IMR-90 (cell line): ENCODE data around the gene TMEM130. TPM values are rescaled to one million over a fixed set of nuclear protein-coding genes. Genes with fewer than 3 reads are reported as not detected.

Experiments
- ATAC-seq: fragments of 200-7000 bp; cut with Tn5 transposase; 2 replicates; pipeline ENCODE4 v1.9.1; 2020; ENCODE audit warnings: low read depth, mild to moderate bottlenecking, moderate library complexity
- BruUV-seq: library from RNA; stranded (reverse); fragments of 400-500 nt; replicated peaks from 2 replicates; lab custom pipeline; 2021; lab: Mats Ljungman, UMichigan
- CTCF ChIA-PET: fragments of 300-600 bp; formaldehyde crosslinking; extraction: SDS; loops from one replicate; lab custom pipeline; 2021; ENCODE audit warnings: antibody characterized with exemption; lab: Yijun Ruan, JAX
- POLR2A ChIA-PET: fragments of 300-600 bp; sonication (Branson Sonifier 250); formaldehyde crosslinking; loops from one replicate; lab custom pipeline; 2022; ENCODE audit warnings: antibody characterized with exemption; ENCODE audit not compliant: unreplicated experiment; lab: Charles Lee
- DNase-seq: peaks from one replicate; pipeline ENCODE4 v3.0.0; 2013
- H2AFZ ChIP-seq: replicated peaks from 2 replicates; pipeline ENCODE3; 2013; ENCODE audit warnings: low read length, mild to moderate bottlenecking; ENCODE audit not compliant: poor library complexity
- H2AK5ac ChIP-seq: 2 replicates; pipeline ENCODE4 v1.6.1; 2013; ENCODE audit warnings: low read depth, low read length, inconsistent platforms
- H2AK9ac ChIP-seq: replicated peaks from 2 replicates; pipeline ENCODE3; 2013; ENCODE audit warnings: mild to moderate bottlenecking, low read depth, low read length, moderate library complexity; ENCODE audit not compliant: poor library complexity
- H2BK120ac ChIP-seq: 2 replicates; pipeline ENCODE4 v1.6.1; 2013; ENCODE audit warnings: low read depth, low read length, inconsistent platforms
- H2BK15ac ChIP-seq: 3 replicates; pipeline ENCODE4 v1.6.1; 2013; ENCODE audit warnings: low read depth, low read length, inconsistent platforms
- H2BK20ac ChIP-seq: 2 replicates; pipeline ENCODE4 v1.6.1; 2013; ENCODE audit warnings: low read depth, mild to moderate bottlenecking, inconsistent platforms, low read length, moderate library complexity
- H2BK5ac ChIP-seq: 2 replicates; pipeline ENCODE4 v1.6.1; 2013; ENCODE audit warnings: mild to moderate bottlenecking, low read depth, low read length, inconsistent platforms; ENCODE audit not compliant: poor library complexity, severe bottlenecking
- H3K14ac ChIP-seq: replicated peaks from 2 replicates; pipeline ENCODE4 v1.6.1; 2013; ENCODE audit warnings: low read depth, low read length, inconsistent platforms
- H3K18ac ChIP-seq: 2 replicates; pipeline ENCODE4 v1.6.1; 2013; ENCODE audit warnings: low read depth, low read length, control low read depth
- H3K23ac ChIP-seq: 2 replicates; pipeline ENCODE4 v1.6.1; 2013; ENCODE audit warnings: low read depth, low read length, inconsistent platforms
- H3K27ac ChIP-seq: 2 replicates; pipeline ENCODE4 v1.5.1; 2013; ENCODE audit warnings: mild to moderate bottlenecking, control low read depth, low read length; ENCODE audit not compliant: insufficient read depth
- H3K27me3 ChIP-seq: 2 replicates; pipeline ENCODE4 v1.6.1; 2013; ENCODE audit warnings: low read length; ENCODE audit not compliant: control insufficient read depth, insufficient read depth
- H3K36me3 ChIP-seq: 2 replicates; pipeline ENCODE4 v1.6.1; 2013; ENCODE audit warnings: low read length, mixed read lengths; ENCODE audit not compliant: control insufficient read depth, insufficient read depth
- H3K4ac ChIP-seq: 2 replicates; pipeline ENCODE4 v1.6.1; 2013; ENCODE audit warnings: low read depth, low read length, inconsistent platforms
- H3K4me1 ChIP-seq: 2 replicates; pipeline ENCODE4 v1.6.1; 2013; ENCODE audit warnings: low read length, mixed read lengths; ENCODE audit not compliant: control insufficient read depth, insufficient read depth
- H3K4me2 ChIP-seq: 2 replicates; pipeline ENCODE4 v1.6.1; 2013; ENCODE audit warnings: low read depth, mild to moderate bottlenecking, control low read depth, low read length, moderate library complexity
- H3K4me3 ChIP-seq: 2 replicates; pipeline ENCODE4 v1.5.1; 2013; ENCODE audit warnings: low read depth, mild to moderate bottlenecking, control low read depth, low read length, moderate library complexity; ENCODE audit not compliant: insufficient read depth
- H3K56ac ChIP-seq: 2 replicates; pipeline ENCODE4 v1.6.1; 2013; ENCODE audit warnings: low read length, inconsistent platforms; ENCODE audit not compliant: insufficient read depth; ENCODE audit errors: extremely low read depth
- H3K79me1 ChIP-seq, 2 experiments: 2 replicates each; pipeline ENCODE4 v1.6.1; 2013; ENCODE audit warnings: low read length in 2 of 2, inconsistent platforms in 1 of 2, low read depth in 1 of 2
- H3K9ac ChIP-seq: 2 replicates; pipeline ENCODE4 v1.6.1; 2013; ENCODE audit warnings: low read depth, low read length, control low read depth
- H3K9me1 ChIP-seq: 2 replicates; pipeline ENCODE4 v1.6.1; 2013; ENCODE audit warnings: low read length, inconsistent platforms; ENCODE audit not compliant: insufficient read depth
- H3K9me3 ChIP-seq: 2 replicates; pipeline ENCODE4 v1.6.1; 2013; ENCODE audit warnings: low read length; ENCODE audit not compliant: control insufficient read depth, insufficient read depth
- H4K20me1 ChIP-seq: 2 replicates; pipeline ENCODE4 v1.6.1; 2013; ENCODE audit warnings: low read length, inconsistent platforms; ENCODE audit not compliant: insufficient read depth
- H4K5ac ChIP-seq: 2 replicates; pipeline ENCODE4 v1.6.1; 2013; ENCODE audit warnings: mild to moderate bottlenecking, low read depth, low read length, control low read depth
- H4K8ac ChIP-seq, 2 experiments: 2 replicates each; pipeline ENCODE4 v1.6.1; 2013; ENCODE audit warnings: low read depth in 2 of 2, low read length in 2 of 2, control low read depth in 1 of 2, inconsistent platforms in 1 of 2
- H4K91ac ChIP-seq: 2 replicates; pipeline ENCODE4 v1.6.1; 2013; ENCODE audit warnings: low read depth, low read length, inconsistent platforms; ENCODE audit not compliant: insufficient read depth
- CEBPB ChIP-seq: IDR thresholded peaks from 2 replicates; pipeline ENCODE4 v1.6.1; 2012; ENCODE audit warnings: low read depth, low read length, improper control_type of control experiment
- CHD1 ChIP-seq: IDR thresholded peaks from 2 replicates; pipeline ENCODE4 v1.6.1; 2012; ENCODE audit warnings: low read depth, low read length, improper control_type of control experiment
- CTCF ChIP-seq: conservative IDR thresholded peaks from 2 replicates; pipeline ENCODE4 v1.5.1; 2012; ENCODE audit warnings: mild to moderate bottlenecking, low read depth, low read length, improper control_type of control experiment
- ELK1 ChIP-seq: fragments of 150-350 bp; IDR thresholded peaks from 2 replicates; pipeline ENCODE4 v1.6.1; 2016; ENCODE audit warnings: low read depth, mild to moderate bottlenecking, low read length, moderate library complexity, borderline replicate concordance
- FOS ChIP-seq: fragments of 150-350 bp; IDR thresholded peaks from 2 replicates; pipeline ENCODE4 v1.6.1; 2016; ENCODE audit warnings: low read depth, low read length
- MAZ ChIP-seq: IDR thresholded peaks from 2 replicates; pipeline ENCODE4 v1.6.1; 2012; ENCODE audit warnings: low read depth, mild to moderate bottlenecking, low read length, improper control_type of control experiment, moderate library complexity, borderline replicate concordance
- MXI1 ChIP-seq: IDR thresholded peaks from 2 replicates; pipeline ENCODE4 v1.6.1; 2012; ENCODE audit warnings: low read depth, mild to moderate bottlenecking, low read length, moderate library complexity, borderline replicate concordance
- NFE2L2 ChIP-seq: fragments of 150-350 bp; IDR thresholded peaks from 2 replicates; pipeline ENCODE4 v1.6.1; 2016; ENCODE audit warnings: low read depth, mild to moderate bottlenecking, low read length
- RFX5 ChIP-seq: IDR thresholded peaks from 2 replicates; pipeline ENCODE4 v1.8.0; 2012; ENCODE audit warnings: low read depth, mild to moderate bottlenecking, low read length, moderate library complexity
- SMC3 ChIP-seq: fragments of 150-350 bp; IDR thresholded peaks from 2 replicates; pipeline ENCODE4 v1.6.1; 2016; ENCODE audit warnings: low read depth, mild to moderate bottlenecking, antibody characterized with exemption, low read length, moderate library complexity
- USF2 ChIP-seq: fragments of 150-350 bp; IDR thresholded peaks from 2 replicates; pipeline ENCODE4 v1.6.1; 2017; ENCODE audit warnings: mild to moderate bottlenecking, antibody characterized with exemption, low read length, low read depth
- WGBS, 2 experiments: methylation state at CpG; one replicate each; pipeline versions ENCODE4 v1.1.5 to v1.1.7; 2013; ENCODE audit warnings: missing lambda C conversion rate in 2 of 2; ENCODE audit not compliant: insufficient read length in 1 of 2; ENCODE audit errors: extremely low coverage in 2 of 2; 5-methylcytosine and 5-hydroxymethylcytosine counted together
- dilution Hi-C: fragments of 300-500 bp; cut with HindIII; formaldehyde crosslinking; loops from one replicate; pipeline ENCODE4 v1.14.3; 2018; ENCODE audit warnings: low sequenced_read_pairs; ENCODE audit not compliant: unreplicated experiment
- in situ Hi-C: fragments of 300-500 bp; cut with MboI; formaldehyde crosslinking; loops from 3 replicates; pipeline ENCODE4 v1.14.3; 2019; ENCODE audit warnings: low sequenced_read_pairs, inconsistent platforms, mixed read lengths
- intact Hi-C: fragments of 100-400 bp; cut with micrococcal nuclease; formaldehyde crosslinking; loops from 2 replicates; pipeline ENCODE4 v1.10.0; 2022
- polyA plus RNA-seq, 3 experiments: library from polyadenylated mRNA; depleted of rRNA; stranded (reverse); fragments of >200 nt; gene quantifications; 2 replicates each; pipeline ENCODE4 v1.2.3, GENCODE V29; 2012; ENCODE audit warnings: low replicate concordance in 1 of 3
- total RNA-seq: library from RNA; depleted of rRNA; stranded (reverse); fragments of >200 nt; gene quantifications from 2 replicates; pipeline ENCODE4 v1.2.3, GENCODE V29; 2012

The TMEM130 gene
- total and polyA plus RNA-seq, 2 of the 4 experiments (the other 2 are of a cell fraction): 1.1 to 14.8 TPM

- Histone ChIP-seq H3K23ac (no peak overlapping the region), H3K9me1 (peaks cover 3% of the 10 kb centered on the region; the same call in 1 of the 2 replicates), H2AK9ac (no peak overlapping the region), H2AK5ac (no peak overlapping the region), H3K79me1 (peaks cover 5 to 12% of the 10 kb centered on the region in 2 experiments), H3K56ac (no peak overlapping the region), H3K4me1 (no peaks in the 10 kb centered on the region), H3K4ac (no peak overlapping the region), H3K9me3 (no peaks in the 10 kb centered on the region), H3K27me3 (no peaks in the 10 kb centered on the region), H3K27ac (no peak overlapping the region), H2BK20ac (no peak overlapping the region), H4K5ac (no peak overlapping the region), H2BK5ac (no peak overlapping the region), H4K91ac (no peak overlapping the region), H3K4me2 (no peak overlapping the region), H2AFZ (no peak overlapping the region), H3K4me3 (no peak overlapping the region), H2BK15ac (no peak overlapping the region), H4K20me1 (peaks cover 6% of the 10 kb centered on the region; the same call in 1 of the 2 replicates), H2BK120ac (no peak overlapping the region), H3K9ac (no peak overlapping the region), H3K14ac (no peak overlapping the region), H4K8ac (no peak overlapping the region), H3K36me3 (peaks cover 69% of the 10 kb centered on the region), H3K18ac (no peak overlapping the region)
- no TSS peak for BruUV-seq
- 87% methylated on average over 6 of the region's 8 CpGs; no CpG with 5 or more reads in 1 of the 2 experiments for WGBS, 2 experiments
- dilution Hi-C loops: no loop called here
- ChIA-PET CTCF (no interaction called here), POLR2A (no interaction called here)
- ATAC-seq (no peak), DNase-seq (no peak)
- no peak for TF ChIP-seq CTCF
- no peak for TF ChIP-seq USF2
- no peak for TF ChIP-seq NFE2L2
- TF ChIP-seq ELK1: no peak
- no peak for TF ChIP-seq CEBPB
- TF ChIP-seq RFX5: no peak
- TF ChIP-seq CHD1: no peak
- TF ChIP-seq MAZ: no peak
- no peak for TF ChIP-seq SMC3
- no peak for TF ChIP-seq MXI1
- no peak for TF ChIP-seq FOS
- in situ Hi-C loops: no loop called here
- intact Hi-C loops: no loop called here
Measured at GRCh38 chr7:98913026-98913425, 43.2 kb upstream of the TMEM130 start.
